Subcutaneous abdominal adipose tissue (tissue), 5 donors: ENCODE results near the gene TDRD6.
"Not testable (repeated sequence)": the region's sequence is repeated elsewhere in the genome, so short reads cannot be mapped to it uniquely, and the experiment has no call there.

ENCODE experiments used
- H3K27ac ChIP-seq: one replicate; pipeline ENCODE4 v1.7.0; 2013; ENCODE audit warnings: low read depth, mild to moderate bottlenecking, inconsistent platforms, low read length, moderate library complexity
- H3K27me3 ChIP-seq, 5 donors: one replicate each; pipeline ENCODE4 v1.7.0; 2013; ENCODE audit warnings: low read length in 5 of 5, inconsistent platforms in 1 of 5; ENCODE audit not compliant: control insufficient read depth in 5 of 5, insufficient read depth in 4 of 5
- H3K36me3 ChIP-seq, 5 donors: one replicate each; pipeline ENCODE4 v1.7.0; 2013; ENCODE audit warnings: low read length in 5 of 5; ENCODE audit not compliant: control insufficient read depth in 5 of 5, insufficient read depth in 5 of 5
- H3K4me1 ChIP-seq, 5 donors: one replicate each; pipeline ENCODE4 v1.7.0; 2013; ENCODE audit warnings: low read length in 5 of 5, mild to moderate bottlenecking in 3 of 5, moderate library complexity in 1 of 5; ENCODE audit not compliant: control insufficient read depth in 5 of 5, insufficient read depth in 5 of 5
- H3K4me3 ChIP-seq, 5 donors: one replicate each; pipeline ENCODE4 v1.7.0; 2013; ENCODE audit warnings: low read length in 5 of 5, low read depth in 1 of 5
- H3K9ac ChIP-seq, 5 donors: one replicate each; pipeline ENCODE4 v1.7.0; 2013; ENCODE audit warnings: low read length in 5 of 5, mild to moderate bottlenecking in 4 of 5, moderate library complexity in 3 of 5
- H3K9me3 ChIP-seq, 5 donors: one replicate each; pipeline ENCODE4 v1.7.0; 2013; ENCODE audit warnings: low read length in 5 of 5; ENCODE audit not compliant: control insufficient read depth in 5 of 5
- donor health status: healthy.
- donor health status: healthy.
- donor health status: healthy.
- donor health status: healthy.
- donor health status: healthy.

TDRD6 gene, protein sequence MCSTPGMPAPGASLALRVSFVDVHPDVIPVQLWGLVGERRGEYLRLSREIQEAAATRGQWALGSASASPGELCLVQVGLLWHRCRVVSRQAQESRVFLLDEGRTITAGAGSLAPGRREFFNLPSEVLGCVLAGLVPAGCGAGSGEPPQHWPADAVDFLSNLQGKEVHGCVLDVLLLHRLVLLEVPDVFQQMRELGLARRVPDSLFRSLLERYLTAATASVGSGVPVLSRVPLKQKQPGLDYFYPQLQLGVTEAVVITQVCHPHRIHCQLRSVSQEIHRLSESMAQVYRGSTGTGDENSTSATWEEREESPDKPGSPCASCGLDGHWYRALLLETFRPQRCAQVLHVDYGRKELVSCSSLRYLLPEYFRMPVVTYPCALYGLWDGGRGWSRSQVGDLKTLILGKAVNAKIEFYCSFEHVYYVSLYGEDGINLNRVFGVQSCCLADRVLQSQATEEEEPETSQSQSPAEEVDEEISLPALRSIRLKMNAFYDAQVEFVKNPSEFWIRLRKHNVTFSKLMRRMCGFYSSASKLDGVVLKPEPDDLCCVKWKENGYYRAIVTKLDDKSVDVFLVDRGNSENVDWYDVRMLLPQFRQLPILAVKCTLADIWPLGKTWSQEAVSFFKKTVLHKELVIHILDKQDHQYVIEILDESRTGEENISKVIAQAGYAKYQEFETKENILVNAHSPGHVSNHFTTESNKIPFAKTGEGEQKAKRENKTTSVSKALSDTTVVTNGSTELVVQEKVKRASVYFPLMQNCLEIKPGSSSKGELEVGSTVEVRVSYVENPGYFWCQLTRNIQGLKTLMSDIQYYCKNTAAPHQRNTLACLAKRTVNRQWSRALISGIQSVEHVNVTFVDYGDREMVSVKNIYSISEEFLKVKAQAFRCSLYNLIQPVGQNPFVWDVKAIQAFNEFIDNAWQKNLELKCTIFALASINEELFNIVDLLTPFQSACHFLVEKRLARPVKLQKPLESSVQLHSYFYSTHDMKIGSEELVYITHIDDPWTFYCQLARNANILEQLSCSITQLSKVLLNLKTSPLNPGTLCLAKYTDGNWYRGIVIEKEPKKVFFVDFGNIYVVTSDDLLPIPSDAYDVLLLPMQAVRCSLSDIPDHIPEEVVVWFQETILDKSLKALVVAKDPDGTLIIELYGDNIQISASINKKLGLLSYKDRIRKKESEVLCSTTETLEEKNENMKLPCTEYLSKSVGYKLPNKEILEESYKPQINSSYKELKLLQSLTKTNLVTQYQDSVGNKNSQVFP (N-terminal part only)

DNA sequence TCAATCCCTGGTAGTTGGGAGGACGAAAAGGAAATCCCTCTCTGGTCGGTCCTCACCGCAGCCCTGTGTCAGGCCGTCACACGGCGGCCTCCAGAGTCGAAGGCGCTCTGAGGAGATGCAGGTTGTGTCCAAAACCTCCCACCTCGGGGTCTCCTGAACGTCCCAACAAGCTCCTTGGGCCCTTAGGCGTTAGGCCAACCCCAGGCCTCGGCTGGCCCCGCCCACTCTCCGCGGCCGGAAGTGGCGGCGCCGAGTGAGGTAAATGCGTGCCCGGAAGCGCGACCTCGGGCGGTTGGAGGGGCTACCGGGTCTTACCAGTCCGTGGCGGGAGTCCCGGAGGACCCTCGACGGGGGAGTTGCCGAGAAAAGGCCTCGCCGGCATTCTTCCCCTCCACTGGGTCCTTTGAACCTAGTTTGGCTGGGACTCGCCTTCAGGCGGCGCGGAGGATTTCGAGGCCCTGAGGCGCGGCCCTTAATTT is at the start of gene TDRD6:
TSS of gene TDRD6 (plus strand) at position 267 of the 479 bp plus-strand sequence. CDS start 244 bp downstream, outside the sequence.
- H3K9ac ChIP-seq: no peak within 1 kb of the TSS
- H3K27me3 ChIP-seq: no peaks in the 10 kb centered on the region
- no peak within 1 kb of the TSS for H3K27ac ChIP-seq
- H3K9me3 ChIP-seq: peaks cover 0 to 4% (median 0%) of the 10 kb centered on the region in 5 donors
- peaks cover 3 to 13% (median 5%) of the 10 kb centered on the region in 5 donors for H3K4me1 ChIP-seq
- H3K4me3 ChIP-seq: no peak within 1 kb of the TSS
- no peaks in the 10 kb centered on the region for H3K36me3 ChIP-seq

DNA sequence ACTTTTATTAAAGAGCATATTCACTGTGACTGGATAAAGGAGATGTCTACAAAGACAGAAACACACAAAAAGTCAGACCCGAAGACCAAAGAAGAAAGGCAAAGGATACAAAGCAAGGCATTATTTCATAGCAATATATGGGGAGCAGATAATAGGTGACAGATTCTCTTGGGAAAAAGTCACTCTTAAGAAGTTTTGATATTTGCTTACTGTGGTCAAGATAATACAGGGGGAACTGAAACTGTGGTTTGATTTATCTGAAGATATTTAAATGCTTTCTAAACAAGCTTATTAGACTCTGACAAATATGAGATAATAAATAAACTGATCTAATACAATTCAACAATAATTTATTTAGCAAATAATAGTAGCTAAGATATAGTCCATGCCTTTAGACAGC is 49.8 kb upstream of the TDRD6 start:
- Histone ChIP-seq H3K4me1 (peaks cover 0 to 8% (median 4%) of the 10 kb centered on the region in 5 donors), H3K27me3 (no peaks in the 10 kb centered on the region), H3K36me3 (peaks cover 0 to 3% (median 0%) of the 10 kb centered on the region in 5 donors), H3K4me3 (no peak overlapping the region), H3K27ac (no peak overlapping the region), H3K9ac (no peak overlapping the region), H3K9me3 (no peaks in the 10 kb centered on the region)

DNA sequence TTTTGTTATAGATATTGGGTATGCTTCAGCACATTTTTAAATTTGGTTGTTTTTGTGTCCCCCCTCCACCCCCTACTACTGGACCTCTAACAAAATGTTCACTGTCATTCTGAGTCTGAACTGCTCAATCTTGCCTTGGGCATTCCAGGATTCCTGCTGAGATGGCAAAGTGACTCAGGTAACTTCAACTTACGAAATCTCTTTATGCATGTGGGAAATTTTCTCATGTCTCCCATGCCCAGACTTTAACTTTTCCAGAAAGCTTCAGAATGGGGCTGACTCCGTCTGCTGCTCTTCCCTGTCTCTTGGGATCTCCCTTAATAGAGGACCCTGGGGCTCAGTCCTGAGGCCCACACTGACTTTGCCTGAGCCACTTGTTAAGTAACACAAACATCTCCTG is 49.0 kb upstream of the TDRD6 start:
- Histone ChIP-seq H3K9me3 (no peaks in the 10 kb centered on the region), H3K4me3 (no peak overlapping the region), H3K27me3 (no peaks in the 10 kb centered on the region), H3K9ac (no peak overlapping the region), H3K36me3 (peaks cover 0 to 3% (median 0%) of the 10 kb centered on the region in 5 donors), H3K4me1 (peaks cover 0 to 8% (median 4%) of the 10 kb centered on the region in 5 donors), H3K27ac (no peak overlapping the region)

DNA sequence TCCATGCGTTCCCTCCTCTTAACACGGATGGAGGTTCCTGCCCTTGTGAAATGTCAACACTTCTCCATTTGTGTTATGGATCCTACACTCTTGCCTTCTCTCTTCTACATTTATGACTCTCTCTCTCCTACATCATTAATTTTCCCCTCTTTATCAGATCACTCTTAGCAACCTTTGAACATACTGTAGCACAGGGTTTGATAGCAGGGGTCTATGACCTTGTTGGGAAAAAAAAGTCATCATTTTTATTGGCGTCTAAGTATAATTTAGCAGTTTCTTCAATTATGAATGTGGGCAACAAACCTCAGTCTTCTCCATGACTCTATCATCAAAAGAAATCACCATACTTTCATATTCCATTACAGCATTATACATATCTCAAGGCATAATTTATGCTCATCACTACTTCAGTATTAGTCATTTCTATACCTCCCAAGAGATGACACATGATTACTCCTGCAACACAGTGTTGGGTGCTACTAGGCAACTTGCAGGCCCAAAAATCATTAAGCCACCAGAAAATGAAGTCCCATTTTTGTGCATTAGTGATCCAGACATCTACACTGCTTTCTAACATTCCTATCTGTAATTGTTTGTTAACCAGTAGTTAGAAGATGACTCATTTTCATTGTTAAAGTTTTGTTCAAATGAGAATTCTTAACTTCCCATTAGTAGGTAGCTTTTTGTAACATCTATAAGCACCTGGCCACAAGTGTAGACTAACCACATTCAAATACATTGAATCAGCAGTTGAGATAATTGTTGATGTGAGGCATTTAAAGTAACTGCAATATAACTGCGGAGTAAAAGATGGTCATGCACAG is 44.5 kb upstream of the TDRD6 start:
- no peaks in the 10 kb centered on the region for H3K27me3 ChIP-seq
- H3K36me3 ChIP-seq: peaks cover 0 to 3% (median 0%) of the 10 kb centered on the region in 5 donors
- H3K27ac ChIP-seq: no peak overlapping the region
- H3K9me3 ChIP-seq: no peaks in the 10 kb centered on the region
- no peak overlapping the region for H3K4me3 ChIP-seq
- H3K4me1 ChIP-seq: no peaks in the 10 kb centered on the region
- H3K9ac ChIP-seq: no peak overlapping the region

DNA sequence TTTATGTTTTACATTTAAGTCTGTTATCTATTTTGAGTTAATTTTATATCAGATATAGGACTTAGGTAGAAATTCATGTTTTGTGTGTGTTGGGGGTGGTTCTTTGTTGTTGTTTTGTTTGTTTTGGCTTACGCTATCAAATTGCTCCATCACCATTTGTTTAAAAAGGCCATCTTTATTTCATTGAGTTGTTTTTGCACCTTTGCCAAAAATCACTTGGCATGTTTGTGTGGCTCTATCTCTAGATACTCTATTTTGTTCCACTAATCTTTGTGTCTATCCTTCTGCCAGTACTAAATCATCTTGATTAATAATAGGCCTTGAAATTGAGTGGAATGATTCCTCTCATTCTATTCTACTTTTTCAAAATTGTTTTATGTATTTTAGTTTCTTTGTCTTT is 42.4 kb upstream of the TDRD6 start:
- peaks cover 0 to 3% (median 0%) of the 10 kb centered on the region in 5 donors for H3K36me3 ChIP-seq
- H3K9ac ChIP-seq: no peak overlapping the region

DNA sequence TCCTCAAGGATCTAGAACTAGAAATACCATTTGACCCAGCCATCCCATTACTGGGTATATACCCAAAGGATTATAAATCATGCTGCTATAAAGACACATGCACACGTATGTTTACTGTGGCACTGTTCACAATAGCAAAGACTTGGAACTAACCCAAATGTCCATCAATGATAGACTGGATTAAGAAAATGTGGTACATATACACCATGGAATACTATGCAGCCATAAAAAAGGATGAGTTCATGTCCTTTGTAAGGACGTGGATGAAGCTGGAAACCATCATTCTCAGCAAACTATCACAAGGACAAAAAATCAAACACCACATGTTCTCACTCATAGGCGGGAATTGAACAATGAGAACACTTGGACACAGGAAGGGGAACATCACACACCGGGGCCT is 39.6 kb upstream of the TDRD6 start:
- not testable (repeated sequence) for H3K4me3 ChIP-seq, H3K9me3 ChIP-seq, H3K9ac ChIP-seq, H3K36me3 ChIP-seq, H3K27ac ChIP-seq, H3K27me3 ChIP-seq
- H3K4me1 ChIP-seq: peaks cover 0 to 11% (median 8%) of the 10 kb centered on the region in 5 donors

More for the DNA sequence above, 42.4 kb upstream of the TDRD6 start:
- H3K27ac ChIP-seq: no peak overlapping the region
- H3K9me3 ChIP-seq: no peaks in the 10 kb centered on the region
- no peak overlapping the region for H3K4me3 ChIP-seq
- no peaks in the 10 kb centered on the region for H3K27me3 ChIP-seq
- H3K4me1 ChIP-seq: no peaks in the 10 kb centered on the region

DNA sequence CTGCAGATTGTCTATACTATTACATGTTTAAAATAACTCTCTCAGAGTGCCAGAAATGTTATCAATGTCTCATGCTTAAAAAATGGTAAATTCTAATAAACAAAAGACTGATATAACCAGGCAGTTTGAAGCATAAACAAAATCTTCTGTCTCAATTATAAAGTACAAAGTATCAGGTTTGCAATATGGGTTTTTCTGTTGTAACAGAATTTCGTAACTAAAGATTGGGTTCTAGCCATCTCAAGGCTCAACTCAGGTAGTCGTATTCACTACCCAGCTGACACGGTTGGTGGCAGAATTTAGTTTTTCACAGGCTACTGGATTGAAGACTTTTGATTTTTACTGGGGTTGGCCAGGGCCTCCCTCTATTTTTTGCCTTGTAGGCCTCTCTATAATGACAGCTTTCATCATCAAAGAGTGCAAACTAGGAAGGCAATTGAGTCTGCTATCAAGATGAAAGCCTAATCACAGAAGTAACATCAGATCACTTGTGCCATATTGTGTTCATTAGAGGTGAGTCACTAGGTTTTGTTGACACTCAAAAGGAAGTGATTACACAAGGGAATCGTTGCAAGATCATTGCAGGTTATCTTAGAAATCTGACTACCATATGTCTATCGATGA is 38.7 kb upstream of the TDRD6 start:
- no peak overlapping the region for H3K4me3 ChIP-seq
- H3K27me3 ChIP-seq: no peaks in the 10 kb centered on the region
- H3K27ac ChIP-seq: no peak overlapping the region
- H3K36me3 ChIP-seq: no peaks in the 10 kb centered on the region
- H3K9ac ChIP-seq: no peak overlapping the region
- no peaks in the 10 kb centered on the region for H3K9me3 ChIP-seq
- peaks cover 4 to 19% (median 16%) of the 10 kb centered on the region in 5 donors for H3K4me1 ChIP-seq

DNA sequence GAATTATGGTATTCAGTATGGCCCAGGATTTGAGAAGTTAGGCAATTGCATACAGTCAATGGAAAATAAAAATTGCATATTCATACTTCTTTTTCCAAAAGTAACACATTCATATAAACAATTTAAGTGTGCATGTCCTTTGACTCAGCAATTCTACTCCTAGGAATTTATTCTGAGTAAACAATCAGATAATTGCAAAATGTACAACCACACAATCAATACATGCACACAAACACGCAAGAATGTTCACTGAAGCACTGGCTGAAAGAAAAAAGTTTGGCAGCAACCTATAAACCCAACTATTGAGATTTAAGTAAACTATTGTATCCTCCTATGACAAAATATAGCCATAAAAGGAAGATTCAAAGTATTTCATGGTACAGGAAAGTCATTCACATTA is 36.7 kb upstream of the TDRD6 start:
- no peaks in the 10 kb centered on the region for H3K27me3 ChIP-seq
- peaks cover 4 to 26% (median 19%) of the 10 kb centered on the region in 5 donors for H3K4me1 ChIP-seq
- no peaks in the 10 kb centered on the region for H3K36me3 ChIP-seq
- H3K9me3 ChIP-seq: no peaks in the 10 kb centered on the region
- H3K4me3 ChIP-seq: no peak overlapping the region
- H3K9ac ChIP-seq: no peak overlapping the region
- no peak overlapping the region for H3K27ac ChIP-seq
